Large intestine (tissue), 3 donors: ENCODE results near the gene KL. TPM values are rescaled to one million over a fixed set of nuclear protein-coding genes. Genes with fewer than 3 reads are reported as not detected.

Source experiments
- DNase-seq, 2 donors: peaks; one replicate each; pipeline versions ENCODE4 v3.0.0 to v3.0.0-alpha.2; 2013
- H3K27ac ChIP-seq: one replicate; pipeline ENCODE4 v1.5.1; 2013; ENCODE audit warnings: low read length
- H3K27me3 ChIP-seq: 2 replicates; pipeline ENCODE4 v1.6.1; 2013; ENCODE audit warnings: low read length; ENCODE audit not compliant: control insufficient read depth, insufficient read depth
- H3K36me3 ChIP-seq: 2 replicates; pipeline ENCODE4 v1.6.1; 2013; ENCODE audit warnings: low read length; ENCODE audit not compliant: control insufficient read depth, insufficient read depth
- H3K4me1 ChIP-seq: one replicate; pipeline ENCODE4 v1.6.1; 2013; ENCODE audit warnings: low read length; ENCODE audit not compliant: control insufficient read depth, insufficient read depth
- H3K4me3 ChIP-seq: one replicate; pipeline ENCODE4 v1.5.1; 2013; ENCODE audit warnings: low read length
- H3K9me3 ChIP-seq: one replicate; pipeline ENCODE4 v1.6.1; 2013; ENCODE audit warnings: mild to moderate bottlenecking, low read depth, low read length, moderate library complexity; ENCODE audit not compliant: control insufficient read depth
- WGBS: methylation state at CpG from one replicate; pipeline ENCODE4 v1.1.5; 2013; ENCODE audit warnings: low lambda C conversion rate; ENCODE audit not compliant: insufficient coverage; 5-methylcytosine and 5-hydroxymethylcytosine counted together
- polyA plus RNA-seq: library from polyadenylated mRNA; unstranded; fragments of 120-200 nt; gene quantifications from one replicate; pipeline ENCODE4 v1.2.1, GENCODE V29; 2013

The KL gene
- polyA plus RNA-seq, 1 donor, result 3.9 TPM

DNA sequence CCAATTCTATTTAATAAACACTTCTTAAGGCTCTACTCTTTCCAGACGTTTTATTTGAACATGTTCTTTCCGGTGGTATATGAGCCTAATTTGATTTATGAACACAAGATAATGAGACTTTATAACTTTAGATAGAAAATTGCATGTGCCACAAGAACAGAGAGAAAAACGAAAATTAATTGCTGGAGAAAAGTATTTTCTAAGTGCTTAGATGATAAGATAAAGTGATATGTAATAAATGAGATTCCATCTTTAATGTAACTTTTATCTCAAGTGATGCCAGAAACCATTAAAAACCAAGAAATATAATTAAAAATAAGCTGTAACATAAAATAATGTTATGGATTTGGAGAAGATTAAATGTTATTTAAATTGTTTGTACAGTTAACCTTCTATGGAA lies 33.2 kb upstream of the KL start:
- Histone ChIP-seq H3K9me3 (no peaks in the 10 kb centered on the region), H3K27me3 (no peaks in the 10 kb centered on the region), H3K27ac (no peak overlapping the region), H3K36me3 (no peaks in the 10 kb centered on the region), H3K4me1 (no peaks in the 10 kb centered on the region), H3K4me3 (no peak overlapping the region)
- DNase-seq, result no peak
- 19% methylated on average over 3 of the region's 3 CpGs for whole genome bisulfite sequencing

DNA sequence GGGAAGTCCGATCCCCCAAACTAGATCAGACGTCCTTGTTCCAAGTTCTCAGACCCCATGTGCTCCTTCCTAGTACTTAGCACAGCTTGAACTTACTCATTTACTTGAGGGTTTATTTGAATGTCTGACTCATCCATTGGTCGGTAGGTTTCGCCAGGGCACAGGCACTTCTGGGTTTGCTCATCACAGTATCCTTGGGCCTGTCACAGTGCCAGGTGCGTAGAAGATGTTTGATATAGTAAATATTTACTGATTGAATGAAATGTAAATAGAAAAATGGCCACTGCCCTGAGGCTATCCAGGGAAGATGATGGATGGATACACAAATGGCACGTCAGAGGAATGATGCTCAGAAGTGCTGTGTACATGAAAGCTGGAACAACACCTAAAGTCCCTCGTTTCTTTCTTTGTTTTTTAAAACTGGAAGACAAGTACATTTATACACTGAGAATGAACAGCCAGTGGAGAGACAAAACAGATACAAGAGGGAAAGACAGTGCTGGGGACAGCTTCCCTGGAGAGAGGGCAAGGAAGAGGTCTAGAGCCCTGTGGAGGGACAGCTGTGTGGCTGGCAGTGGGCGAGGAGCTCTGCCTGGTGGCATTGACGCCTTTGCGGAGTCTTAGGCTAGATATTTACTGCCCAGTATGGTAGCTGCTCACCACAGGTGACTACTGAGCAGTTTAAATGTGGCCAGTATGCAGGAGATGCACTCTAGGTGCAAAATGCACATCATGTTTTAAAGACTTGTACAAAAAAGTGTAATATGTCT lies 31.2 kb upstream of the KL start:
- Histone ChIP-seq H3K4me3 (no peak overlapping the region), H3K27ac (no peak overlapping the region), H3K9me3 (no peaks in the 10 kb centered on the region), H3K27me3 (no peaks in the 10 kb centered on the region), H3K36me3 (no peaks in the 10 kb centered on the region), H3K4me1 (no peaks in the 10 kb centered on the region)
- 60% methylated on average over 2 of the region's 10 CpGs for WGBS
- DNase-seq, result no peak

DNA sequence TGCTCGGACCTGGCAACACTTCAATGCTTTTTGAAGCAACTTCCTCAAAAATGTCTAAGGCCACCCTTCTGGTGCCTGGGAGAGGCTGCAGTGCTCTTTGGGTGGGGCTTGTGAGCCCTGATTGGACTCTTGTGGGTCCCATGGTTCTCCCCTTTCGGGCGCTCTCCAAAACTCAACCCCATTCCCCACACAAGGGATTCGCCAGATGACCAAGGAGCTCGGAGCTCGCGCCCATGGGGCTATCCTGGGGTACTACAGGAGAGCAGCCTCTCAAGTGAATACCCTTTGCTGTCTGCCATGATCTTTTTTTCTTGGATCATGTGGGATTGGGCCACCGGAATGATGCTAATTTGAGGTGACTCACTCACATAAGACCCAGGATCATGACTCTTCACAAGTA lies 29.7 kb upstream of the KL start:
- Histone ChIP-seq H3K9me3 (no peaks in the 10 kb centered on the region), H3K36me3 (no peaks in the 10 kb centered on the region), H3K27ac (no peak overlapping the region), H3K27me3 (no peaks in the 10 kb centered on the region), H3K4me1 (no peaks in the 10 kb centered on the region), H3K4me3 (no peak overlapping the region)
- DNase-seq, result no peak
- WGBS, result 100% methylated on average over 1 of the region's 8 CpGs

DNA sequence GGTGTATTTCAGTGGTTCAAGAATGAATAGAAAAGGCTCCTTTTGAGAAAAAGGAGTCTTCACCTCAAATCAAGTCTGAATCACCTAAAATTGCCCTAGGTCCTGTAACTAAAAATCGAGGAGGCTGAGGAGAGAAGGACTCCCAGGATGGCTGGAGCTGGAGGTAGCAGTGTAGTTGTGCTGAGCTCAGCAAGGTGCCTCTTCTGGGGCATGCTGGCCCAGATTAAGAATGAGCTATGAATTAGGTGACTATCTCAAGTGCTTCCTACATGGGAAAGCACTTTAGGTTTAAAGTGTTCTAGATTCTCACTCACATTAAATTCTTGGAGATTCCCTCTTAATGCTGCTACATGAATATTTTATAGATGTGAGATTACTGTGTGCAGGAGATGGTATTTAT lies 28.8 kb upstream of the KL start:
- no CpG with 5 or more reads among the region's 1 CpG for WGBS
- Histone ChIP-seq H3K27me3 (no peaks in the 10 kb centered on the region), H3K9me3 (no peaks in the 10 kb centered on the region), H3K4me3 (no peak overlapping the region), H3K27ac (no peak overlapping the region), H3K4me1 (no peaks in the 10 kb centered on the region), H3K36me3 (no peaks in the 10 kb centered on the region)
- no peak for DNase-seq

DNA sequence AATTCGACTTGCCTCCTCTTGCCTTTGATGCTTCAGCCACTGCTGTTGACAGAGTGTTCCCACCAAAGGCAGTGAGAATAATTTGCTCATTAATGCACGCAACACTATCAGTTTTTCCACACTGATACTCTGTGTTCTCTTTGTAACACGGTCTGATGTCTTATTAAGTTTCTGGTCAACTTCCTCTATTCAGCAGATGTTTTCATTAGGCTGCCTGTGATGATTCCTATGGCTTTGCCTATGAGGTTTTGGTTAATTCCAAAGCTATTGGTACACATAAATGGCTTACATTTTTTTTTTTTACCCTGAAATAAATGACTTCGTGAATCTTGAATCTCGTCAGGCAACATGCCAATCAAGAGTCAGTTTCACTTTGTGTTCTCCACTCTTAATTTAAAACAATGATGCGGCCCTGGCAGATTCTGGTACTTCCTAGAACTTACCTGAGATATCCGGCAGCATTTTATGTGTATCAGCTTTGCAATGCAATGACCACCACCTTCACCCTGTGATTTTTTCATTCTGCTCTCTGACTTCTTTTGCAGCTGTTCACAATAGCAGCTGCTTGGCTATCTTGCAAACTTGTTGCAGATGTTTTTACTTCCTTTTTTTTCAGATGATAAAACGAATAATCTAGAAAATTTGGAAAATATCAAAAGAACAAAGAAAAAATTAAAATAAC lies 27.5 kb upstream of the KL start:
- H3K36me3 ChIP-seq, result no peaks in the 10 kb centered on the region
- H3K27me3 ChIP-seq, result no peaks in the 10 kb centered on the region
- WGBS, result 91% methylated on average over 6 of the region's 8 CpGs
- H3K4me1 ChIP-seq, result no peaks in the 10 kb centered on the region
- no peak for DNase-seq
- no peaks in the 10 kb centered on the region for H3K9me3 ChIP-seq
- H3K27ac ChIP-seq, result no peak overlapping the region
- no peak overlapping the region for H3K4me3 ChIP-seq

DNA sequence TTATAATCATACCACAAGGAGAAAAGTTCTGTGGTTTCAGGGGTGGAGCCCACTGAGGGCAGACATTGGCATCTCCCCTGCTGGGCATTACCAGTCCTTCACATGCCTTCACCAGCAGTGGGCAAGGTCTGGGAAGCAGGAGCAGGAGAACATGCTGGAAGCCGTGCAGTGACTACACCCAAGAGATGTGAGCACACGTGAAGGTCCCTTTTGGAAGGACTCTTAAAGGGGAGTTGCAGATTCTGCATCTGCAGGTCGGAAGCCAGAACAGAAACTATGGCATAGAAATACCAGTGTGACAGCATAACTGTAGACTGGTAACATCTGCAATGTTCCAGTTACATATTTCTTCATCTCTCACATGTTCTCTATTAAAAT lies 26.9 kb upstream of the KL start:
- DNase-seq, result no peak
- WGBS, result no CpG with 5 or more reads among the region's 3 CpGs
- no peak overlapping the region for H3K4me3 ChIP-seq
- H3K27ac ChIP-seq, result no peak overlapping the region
- H3K36me3 ChIP-seq, result no peaks in the 10 kb centered on the region
- no peaks in the 10 kb centered on the region for H3K9me3 ChIP-seq
- H3K27me3 ChIP-seq, result no peaks in the 10 kb centered on the region
- no peaks in the 10 kb centered on the region for H3K4me1 ChIP-seq

DNA sequence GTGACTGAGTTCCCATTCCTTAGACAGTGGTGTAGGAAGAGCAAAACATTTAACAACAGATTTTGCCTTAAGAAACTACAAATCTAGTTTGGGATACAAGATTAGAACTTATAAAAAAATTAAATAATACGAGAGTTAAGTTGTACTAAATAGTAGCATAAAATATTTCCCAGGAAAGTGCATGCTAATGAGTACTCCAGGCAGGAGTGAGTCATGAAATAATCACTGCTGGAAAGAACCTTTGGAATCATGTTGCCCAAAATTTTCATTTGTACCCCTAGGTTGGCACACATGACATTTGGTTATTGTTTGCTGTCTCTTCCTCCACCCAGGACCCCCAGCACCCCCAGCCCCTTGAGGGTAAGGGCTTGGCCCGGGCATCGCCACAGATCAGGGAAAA lies 26.3 kb upstream of the KL start:
- H3K4me1 ChIP-seq, result no peaks in the 10 kb centered on the region
- no peak for DNase-seq
- no peak overlapping the region for H3K27ac ChIP-seq
- no peaks in the 10 kb centered on the region for H3K27me3 ChIP-seq
- WGBS, result 86% methylated on average over 1 of the region's 3 CpGs
- H3K4me3 ChIP-seq, result no peak overlapping the region
- no peaks in the 10 kb centered on the region for H3K9me3 ChIP-seq
- no peaks in the 10 kb centered on the region for H3K36me3 ChIP-seq

DNA sequence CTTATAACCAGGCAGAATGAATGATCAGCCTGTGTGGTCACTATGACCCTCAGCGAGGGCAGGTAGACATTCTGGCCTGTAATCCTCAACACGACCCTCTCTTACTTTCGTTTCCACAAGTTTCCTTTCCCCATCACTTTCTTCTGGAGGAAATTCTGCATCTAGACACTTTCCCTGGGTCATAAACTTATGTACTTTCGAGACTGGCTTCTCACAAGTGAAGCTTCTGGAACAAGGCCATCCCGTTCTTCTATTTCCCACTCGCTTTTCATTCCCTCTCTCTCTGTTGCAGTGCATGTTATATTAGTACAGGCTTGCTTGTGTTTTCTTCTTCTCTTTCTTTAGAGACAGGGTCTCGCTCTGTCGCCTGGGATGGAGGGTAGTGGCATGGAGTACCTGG lies 23.1 kb upstream of the KL start:
- no peaks in the 10 kb centered on the region for H3K36me3 ChIP-seq
- no peaks in the 10 kb centered on the region for H3K27me3 ChIP-seq
- no peak for DNase-seq
- no peak overlapping the region for H3K4me3 ChIP-seq
- WGBS, result 82% methylated on average over 6 of the region's 8 CpGs
- H3K27ac ChIP-seq, result no peak overlapping the region
- H3K4me1 ChIP-seq, result no peaks in the 10 kb centered on the region
- H3K9me3 ChIP-seq, result no peaks in the 10 kb centered on the region

DNA sequence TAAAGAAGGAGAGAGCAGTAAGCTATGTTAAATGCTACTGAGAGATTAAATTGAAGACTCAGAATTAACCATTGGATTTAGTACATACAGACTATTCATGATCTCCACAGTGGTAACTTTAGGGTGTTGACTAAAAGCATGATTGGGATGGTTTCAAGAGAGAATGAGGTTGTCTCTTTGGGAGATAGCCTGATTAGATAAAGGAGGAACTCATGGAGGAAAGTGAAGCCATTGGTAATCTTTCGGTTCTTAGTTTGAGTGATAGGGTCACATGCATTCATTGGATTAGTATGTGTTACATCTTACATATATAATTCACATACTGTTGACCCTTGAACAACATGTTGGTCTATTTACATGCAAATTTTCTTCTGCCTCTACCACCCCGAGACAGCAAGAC lies 18.8 kb upstream of the KL start:
- Histone ChIP-seq H3K27me3 (no peaks in the 10 kb centered on the region), H3K36me3 (no peaks in the 10 kb centered on the region), H3K4me3 (no peak overlapping the region), H3K9me3 (no peaks in the 10 kb centered on the region), H3K27ac (no peak overlapping the region), H3K4me1 (no peaks in the 10 kb centered on the region)
- 92% methylated on average over 1 of the region's 2 CpGs for WGBS
- no peak for DNase-seq

DNA sequence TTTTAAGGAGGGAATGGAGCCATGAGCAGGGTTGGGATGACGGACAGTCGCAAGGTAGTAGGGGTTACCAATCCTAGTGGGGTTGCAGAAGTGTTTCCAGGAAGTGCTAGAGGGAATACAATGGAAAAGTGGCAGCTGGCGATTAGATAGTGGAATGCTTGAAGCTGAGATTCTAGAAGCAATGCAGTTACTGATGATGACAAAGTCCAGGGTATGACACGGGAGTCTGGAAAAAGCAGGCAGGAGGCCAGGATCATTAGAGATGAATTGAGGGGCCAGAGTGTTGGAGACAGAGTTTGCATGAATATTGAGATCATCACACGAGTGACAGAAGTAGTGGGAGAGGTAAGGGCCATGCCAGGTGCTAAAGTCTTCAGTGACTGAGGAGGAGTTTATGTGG lies 17.3 kb upstream of the KL start:
- no peaks in the 10 kb centered on the region for H3K27me3 ChIP-seq
- no peaks in the 10 kb centered on the region for H3K36me3 ChIP-seq
- no peaks in the 10 kb centered on the region for H3K9me3 ChIP-seq
- 53% methylated on average over 3 of the region's 5 CpGs for WGBS
- no peak overlapping the region for H3K4me3 ChIP-seq
- H3K4me1 ChIP-seq, result no peaks in the 10 kb centered on the region
- H3K27ac ChIP-seq, result no peak overlapping the region
- DNase-seq, result peak; percentile 60 to 88

DNA sequence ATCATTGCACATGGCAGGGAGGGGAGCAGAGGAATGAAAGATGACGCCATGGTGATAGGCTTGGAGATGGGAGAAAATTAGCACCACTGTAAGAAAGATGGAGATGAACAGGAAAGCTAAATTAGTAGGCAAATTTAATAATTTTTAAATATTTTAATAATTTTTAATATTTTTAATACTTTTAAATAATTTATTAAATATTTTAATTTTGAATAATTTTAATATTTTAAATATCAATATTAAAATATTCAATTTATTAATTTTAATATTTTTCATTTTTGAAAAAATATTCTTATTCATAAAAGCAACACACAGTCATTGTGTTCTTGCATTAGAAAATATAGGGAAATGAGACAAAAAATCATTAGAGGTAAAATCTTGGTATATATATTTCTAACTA lies 15.9 kb upstream of the KL start:
- Histone ChIP-seq H3K4me3 (no peak overlapping the region), H3K4me1 (no peaks in the 10 kb centered on the region), H3K27me3 (no peaks in the 10 kb centered on the region), H3K36me3 (no peaks in the 10 kb centered on the region), H3K27ac (no peak overlapping the region), H3K9me3 (no peaks in the 10 kb centered on the region)
- no peak for DNase-seq
- WGBS, result 100% methylated on average over 1 of the region's 1 CpG
